ENCODE results near the gene DEFB132. TPM values are rescaled to one million over a fixed set of nuclear protein-coding genes. Genes with fewer than 3 reads are reported as not detected.
A peak's percentile ranks its signal among the peaks of the same experiment; 100 is the strongest.

Gene DEFB132
- polyA plus RNA-seq, 3 donors: not detected

DNA sequence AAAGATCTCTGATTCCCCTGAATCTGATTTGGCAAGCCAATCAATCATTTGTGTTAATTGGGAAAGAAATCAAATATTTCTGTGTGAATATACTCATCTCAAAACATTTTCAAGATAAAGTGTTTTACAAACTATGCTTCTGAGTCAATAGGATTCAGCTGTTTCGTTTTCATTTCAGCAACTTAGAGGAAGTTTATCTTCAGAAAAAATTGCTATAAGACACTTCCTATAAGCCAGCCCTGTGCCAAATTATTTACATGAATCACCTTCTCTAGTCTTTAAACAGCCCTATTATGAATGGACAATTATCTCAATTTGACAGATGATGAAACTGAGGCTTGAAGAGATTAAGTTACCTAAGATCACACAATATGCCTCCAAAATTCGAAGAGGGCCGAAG lies 19.6 kb upstream of the DEFB132 start:
- Mint-ChIP-seq H3K4me1 (peaks cover 18% of the 10 kb centered on the region), H3K36me3 (no peaks in the 10 kb centered on the region), H3K27ac (peak overlapping the region; percentile 87 to 95 (median 92)), H3K9me3 (no peaks in the 10 kb centered on the region), H3K4me3 (peak overlapping the region; percentile 79 to 90), H3K27me3 (ENCODE audit: low read depth in 3 of 3) (peaks cover 0 to 2% (median 1%) of the 10 kb centered on the region in 3 donors)
- no peaks in the 10 kb centered on the region for H4K20me1 ChIP-seq (ENCODE audit: insufficient read depth, low read length)
- intact Hi-C loops (cut with micrococcal nuclease): no loop called here
- peak overlapping the region; percentile 48 for H3K9ac ChIP-seq (ENCODE audit: insufficient read depth, low read length, poor library complexity, severe bottlenecking)
- peak overlapping the region; percentile 43 for H2AFZ ChIP-seq (ENCODE audit: insufficient read depth, low read depth, low read length, poor library complexity, severe bottlenecking)
- no peaks in the 10 kb centered on the region for H3K9me3 ChIP-seq (replicated peaks in 1 of 2; ENCODE audit: control insufficient read depth in 1 of 2, insufficient read depth in 1 of 2, low read length in 2 of 2)
- WGBS (ENCODE audit: insufficient coverage): no CpG with 5 or more reads among the region's 3 CpGs
- no peaks in the 10 kb centered on the region for H3K27me3 ChIP-seq (ENCODE audit: control insufficient read depth in 2 of 2, insufficient read depth in 2 of 2, low read length in 2 of 2)
- no peaks in the 10 kb centered on the region for H3K36me3 ChIP-seq (replicated peaks in 1 of 2; ENCODE audit: control insufficient read depth in 1 of 2, insufficient read depth in 2 of 2, low read length in 2 of 2)
- peak; percentile 30 to 66 (median 51) for DNase-seq
- H3K4me2 ChIP-seq (replicated peaks; ENCODE audit: extremely low read depth, low read length, poor library complexity, severe bottlenecking): peak overlapping the region; percentile 79
- peaks cover 11 to 20% of the 10 kb centered on the region in 2 donors for H3K4me1 ChIP-seq (ENCODE audit: control insufficient read depth in 1 of 2, insufficient read depth in 2 of 2, low read length in 2 of 2)
- H3K27ac ChIP-seq (ENCODE audit: low read depth in 1 of 2, low read length in 2 of 2): peak overlapping the region; percentile 48 to 72
- H3K79me2 ChIP-seq (ENCODE audit: insufficient read depth, low read length): no peaks in the 10 kb centered on the region
- TF ChIP-seq, protein P1, sequence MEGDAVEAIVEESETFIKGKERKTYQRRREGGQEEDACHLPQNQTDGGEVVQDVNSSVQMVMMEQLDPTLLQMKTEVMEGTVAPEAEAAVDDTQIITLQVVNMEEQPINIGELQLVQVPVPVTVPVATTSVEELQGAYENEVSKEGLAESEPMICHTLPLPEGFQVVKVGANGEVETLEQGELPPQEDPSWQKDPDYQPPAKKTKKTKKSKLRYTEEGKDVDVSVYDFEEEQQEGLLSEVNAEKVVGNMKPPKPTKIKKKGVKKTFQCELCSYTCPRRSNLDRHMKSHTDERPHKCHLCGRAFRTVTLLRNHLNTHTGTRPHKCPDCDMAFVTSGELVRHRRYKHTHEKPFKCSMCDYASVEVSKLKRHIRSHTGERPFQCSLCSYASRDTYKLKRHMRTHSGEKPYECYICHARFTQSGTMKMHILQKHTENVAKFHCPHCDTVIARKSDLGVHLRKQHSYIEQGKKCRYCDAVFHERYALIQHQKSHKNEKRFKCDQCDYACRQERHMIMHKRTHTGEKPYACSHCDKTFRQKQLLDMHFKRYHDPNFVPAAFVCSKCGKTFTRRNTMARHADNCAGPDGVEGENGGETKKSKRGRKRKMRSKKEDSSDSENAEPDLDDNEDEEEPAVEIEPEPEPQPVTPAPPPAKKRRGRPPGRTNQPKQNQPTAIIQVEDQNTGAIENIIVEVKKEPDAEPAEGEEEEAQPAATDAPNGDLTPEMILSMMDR (IDR thresholded peaks at IDR 0.05): no peak
- H3K4me3 ChIP-seq (replicated peaks in 1 of 3; ENCODE audit: low read depth in 2 of 3, low read length in 3 of 3): peak overlapping the region; percentile 46 to 94 (median 73)

- Histone ChIP-seq H3K4me2 (replicated peaks; ENCODE audit: extremely low read depth, low read length, poor library complexity, severe bottlenecking) (no peak overlapping the region), H3K4me3 (replicated peaks in 1 of 3; ENCODE audit: low read depth in 2 of 3, low read length in 3 of 3) (no peak overlapping the region), H3K4me1 (ENCODE audit: control insufficient read depth in 1 of 2, insufficient read depth in 2 of 2, low read length in 2 of 2) (peaks cover 6 to 8% of the 10 kb centered on the region in 2 donors), H3K27me3 (ENCODE audit: control insufficient read depth in 2 of 2, insufficient read depth in 2 of 2, low read length in 2 of 2) (no peaks in the 10 kb centered on the region), H3K27ac (ENCODE audit: low read depth in 1 of 2, low read length in 2 of 2) (no peak overlapping the region), H3K36me3 (replicated peaks in 1 of 2; ENCODE audit: control insufficient read depth in 1 of 2, insufficient read depth in 2 of 2, low read length in 2 of 2) (no peaks in the 10 kb centered on the region), H3K79me2 (ENCODE audit: insufficient read depth, low read length) (no peaks in the 10 kb centered on the region), H4K20me1 (ENCODE audit: insufficient read depth, low read length) (no peaks in the 10 kb centered on the region), H2AFZ (ENCODE audit: insufficient read depth, low read depth, low read length, poor library complexity, severe bottlenecking) (no peak overlapping the region), H3K9me3 (replicated peaks in 1 of 2; ENCODE audit: control insufficient read depth in 1 of 2, insufficient read depth in 1 of 2, low read length in 2 of 2) (peaks cover 0 to 3% of the 10 kb centered on the region in 2 donors), H3K9ac (ENCODE audit: insufficient read depth, low read length, poor library complexity, severe bottlenecking) (no peak overlapping the region)
- Mint-ChIP-seq H3K9me3 (peaks cover 0 to 6% (median 2%) of the 10 kb centered on the region in 7 donors), H3K36me3 (no peaks in the 10 kb centered on the region), H3K4me1 (peaks cover 9% of the 10 kb centered on the region), H3K27ac (no peak overlapping the region), H3K4me3 (no peak overlapping the region), H3K27me3 (ENCODE audit: low read depth in 3 of 3) (peaks cover 0 to 4% (median 0%) of the 10 kb centered on the region in 3 donors)
- intact Hi-C loops (cut with micrococcal nuclease): no loop called here
- 100% methylated on average over 2 of the region's 2 CpGs for WGBS (ENCODE audit: insufficient coverage)
- no peak for DNase-seq
- TF ChIP-seq, protein P1 (IDR thresholded peaks at IDR 0.05): no peak
Measured at GRCh38 chr20:242905-243304, 14.6 kb upstream of the DEFB132 start.
